GM10266 (cell line): ENCODE results near the gene FHIT.

Experiments
- DNase-seq: peaks from one replicate; pipeline ENCODE4 v3.0.0; 2012; ENCODE audit errors: extremely low spot score
- TF ChIP-seq, protein P1 (sequence below): IDR thresholded peaks from 2 replicates; pipeline ENCODE4 v1.5.1; 2012; ENCODE audit warnings: mild to moderate bottlenecking, low read depth; ENCODE audit not compliant: control insufficient read depth, insufficient read depth; ENCODE audit errors: missing control alignments

Gene FHIT

DNA sequence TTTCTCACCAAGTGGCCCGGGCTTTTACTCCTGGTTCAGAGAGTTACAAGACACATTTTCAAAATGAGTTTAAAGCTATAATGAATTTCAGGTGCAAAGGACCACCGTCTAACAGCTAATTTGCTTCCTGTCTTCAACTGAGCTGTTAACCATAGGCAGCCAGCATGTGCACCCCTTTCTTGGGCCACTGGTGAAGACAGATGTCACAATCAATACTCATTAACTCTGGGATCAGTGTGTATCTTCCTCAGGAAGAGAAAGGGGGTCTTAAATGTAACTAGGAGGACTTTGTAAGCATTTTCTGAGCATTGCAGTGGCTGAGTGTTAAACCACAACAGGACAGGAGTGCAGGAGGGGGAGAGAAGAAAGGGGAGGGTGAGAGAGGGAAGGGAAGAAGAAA is 1450.8 kb downstream of the FHIT start:
- no peak for DNase-seq
- TF ChIP-seq, protein P1, sequence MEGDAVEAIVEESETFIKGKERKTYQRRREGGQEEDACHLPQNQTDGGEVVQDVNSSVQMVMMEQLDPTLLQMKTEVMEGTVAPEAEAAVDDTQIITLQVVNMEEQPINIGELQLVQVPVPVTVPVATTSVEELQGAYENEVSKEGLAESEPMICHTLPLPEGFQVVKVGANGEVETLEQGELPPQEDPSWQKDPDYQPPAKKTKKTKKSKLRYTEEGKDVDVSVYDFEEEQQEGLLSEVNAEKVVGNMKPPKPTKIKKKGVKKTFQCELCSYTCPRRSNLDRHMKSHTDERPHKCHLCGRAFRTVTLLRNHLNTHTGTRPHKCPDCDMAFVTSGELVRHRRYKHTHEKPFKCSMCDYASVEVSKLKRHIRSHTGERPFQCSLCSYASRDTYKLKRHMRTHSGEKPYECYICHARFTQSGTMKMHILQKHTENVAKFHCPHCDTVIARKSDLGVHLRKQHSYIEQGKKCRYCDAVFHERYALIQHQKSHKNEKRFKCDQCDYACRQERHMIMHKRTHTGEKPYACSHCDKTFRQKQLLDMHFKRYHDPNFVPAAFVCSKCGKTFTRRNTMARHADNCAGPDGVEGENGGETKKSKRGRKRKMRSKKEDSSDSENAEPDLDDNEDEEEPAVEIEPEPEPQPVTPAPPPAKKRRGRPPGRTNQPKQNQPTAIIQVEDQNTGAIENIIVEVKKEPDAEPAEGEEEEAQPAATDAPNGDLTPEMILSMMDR = no peak

DNA sequence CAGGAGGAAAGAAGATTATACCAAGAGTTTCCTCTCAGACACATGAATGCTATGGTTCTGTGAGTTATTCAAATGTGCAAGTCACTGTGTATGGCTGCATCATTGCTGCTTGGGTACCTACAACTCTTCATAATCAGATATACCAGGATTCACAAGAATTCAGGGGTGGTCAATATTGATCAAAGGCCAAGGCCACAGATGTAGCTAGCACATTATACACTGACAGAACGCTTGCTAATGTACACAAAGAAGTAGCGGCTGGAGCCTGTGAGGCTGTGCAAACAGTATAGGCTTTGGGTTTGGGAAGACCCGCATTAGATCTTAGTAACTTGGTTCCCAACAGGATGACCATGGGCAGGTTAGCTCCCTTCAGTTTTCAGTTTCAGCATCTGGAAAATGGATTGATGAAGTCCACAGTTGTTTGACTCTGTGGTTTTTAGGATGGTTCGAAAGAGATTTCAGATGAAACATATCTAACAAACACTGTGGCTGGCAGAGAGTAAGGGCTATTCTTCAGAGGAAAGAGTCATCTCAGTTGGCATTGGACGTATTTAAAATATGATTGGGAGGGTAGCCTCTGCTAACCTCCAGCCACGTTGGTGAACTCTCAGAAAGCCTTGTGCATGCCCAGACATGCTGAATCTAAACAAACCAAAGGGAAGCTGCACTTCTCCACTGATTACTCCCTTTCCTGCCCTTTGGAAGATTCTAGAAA is 1452.7 kb downstream of the FHIT start:
- DNase-seq = no peak

DNA sequence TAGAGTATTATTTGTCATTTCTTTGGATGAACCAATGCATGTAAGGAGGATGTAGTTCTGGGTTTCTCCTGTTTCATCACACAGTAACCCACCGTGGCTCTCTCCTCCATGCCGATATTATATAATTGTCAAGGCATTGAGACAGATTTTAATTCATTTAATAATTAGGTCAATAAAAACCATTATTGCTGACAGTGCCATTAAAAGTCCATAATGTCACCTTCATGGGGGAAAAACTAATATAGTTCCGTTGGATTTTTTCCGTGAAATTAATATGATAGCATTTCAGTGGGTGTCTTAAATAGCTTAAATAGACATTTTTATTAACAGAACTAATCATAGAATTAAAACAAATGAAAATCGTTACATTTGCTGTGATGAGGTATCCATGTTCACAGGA is 1453.7 kb downstream of the FHIT start:
- TF ChIP-seq, protein P1 = no peak
- no peak for DNase-seq

More for the DNA sequence above, 1452.7 kb downstream of the FHIT start:
- TF ChIP-seq, protein P1 = no peak

DNA sequence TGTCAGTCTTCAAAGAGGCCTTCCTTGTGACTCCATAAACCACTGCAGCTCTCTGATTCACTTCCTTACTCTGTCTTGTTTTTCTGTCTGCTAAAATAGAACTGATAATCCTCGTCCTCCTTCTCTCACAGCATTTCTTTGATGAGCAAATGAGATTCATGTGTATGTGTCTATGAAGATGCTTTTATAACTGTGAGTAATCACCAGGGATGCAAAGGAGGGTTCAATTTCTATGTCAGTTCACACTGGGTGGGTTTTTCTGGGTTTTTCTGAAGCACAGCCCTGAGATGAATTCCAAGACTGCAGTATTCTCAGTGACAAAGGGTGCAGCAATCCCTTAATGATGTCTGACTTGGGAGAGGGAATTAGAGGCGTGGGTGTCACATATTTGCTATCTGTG is 1454.8 kb downstream of the FHIT start:
- TF ChIP-seq, protein P1 = no peak
- DNase-seq = no peak

DNA sequence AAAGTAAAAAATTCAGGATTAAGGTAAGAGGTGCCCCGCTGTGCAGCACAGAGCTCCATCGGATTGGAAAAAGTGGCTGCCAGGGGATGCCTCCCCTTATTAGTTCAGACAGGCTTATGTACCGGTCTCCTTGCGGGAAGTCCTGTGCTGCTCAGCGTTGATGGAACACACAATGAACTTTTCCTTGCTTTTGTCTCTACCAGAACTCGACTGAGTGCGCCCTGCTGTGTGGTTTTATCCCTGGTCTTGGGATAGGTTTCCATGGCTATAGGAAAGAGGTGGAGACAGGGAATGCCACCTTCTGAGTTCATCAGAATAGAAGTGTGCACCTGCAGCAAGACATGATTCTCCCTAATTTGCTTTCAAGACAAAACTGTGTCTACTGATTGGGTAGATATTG is 1455.5 kb downstream of the FHIT start:
- TF ChIP-seq, protein P1 = no peak
- DNase-seq = no peak

DNA sequence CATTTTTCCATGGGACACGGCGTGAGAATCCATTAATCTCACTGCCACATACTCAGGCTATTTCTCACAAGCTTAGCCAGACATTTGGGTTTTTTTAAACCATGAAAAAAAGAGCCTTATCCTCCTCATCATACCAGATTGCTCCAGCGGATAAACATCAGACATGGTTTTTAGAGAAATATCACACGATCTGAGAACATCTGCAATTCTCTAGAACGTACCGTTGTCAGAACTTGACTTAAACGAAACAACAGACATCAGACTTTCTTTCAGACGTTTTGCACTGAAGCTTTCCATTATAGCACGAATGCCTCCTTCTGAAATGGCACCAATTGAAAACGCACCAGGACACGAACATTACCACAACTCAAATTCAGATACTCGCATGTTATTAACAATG is 1457.3 kb downstream of the FHIT start:
- DNase-seq = no peak
- TF ChIP-seq, protein P1 = no peak

DNA sequence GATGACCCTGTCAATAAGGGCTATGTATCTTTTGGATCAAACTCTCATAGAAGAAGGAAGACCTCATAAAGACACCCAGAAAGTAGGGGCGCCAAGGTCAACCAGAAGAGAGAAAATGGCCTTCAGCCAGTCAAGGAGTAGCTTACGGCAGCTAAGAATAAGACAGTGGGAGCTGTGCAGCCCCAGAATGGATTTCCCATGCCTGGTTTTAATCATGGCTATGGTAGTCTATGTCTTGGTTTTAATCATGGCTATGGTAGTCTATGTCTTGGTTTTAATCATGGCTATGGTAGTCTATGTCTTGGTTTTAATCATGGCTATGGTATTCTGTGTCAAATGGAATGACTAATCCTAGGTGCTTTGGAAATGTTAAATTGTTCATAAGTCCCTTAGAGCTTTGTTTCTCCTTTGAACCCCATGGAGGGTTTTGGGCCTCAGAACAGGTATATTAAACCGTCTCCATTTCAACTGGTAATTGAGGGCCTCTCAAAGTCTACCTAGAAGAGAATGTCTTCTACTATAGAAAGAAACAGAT is 1459.4 kb downstream of the FHIT start:
- DNase-seq = no peak
- TF ChIP-seq, protein P1 = no peak
